Heart right ventricle (tissue), 16 donors: ENCODE data around the gene NOX1. TPM values are rescaled to one million over a fixed set of nuclear protein-coding genes. Genes with fewer than 3 reads are reported as not detected.

Experiments used
- ATAC-seq, 8 donors: fragments of 200-7000 bp; cut with Tn5 transposase; one replicate each; pipeline ENCODE4 v1.9.1; 2020; ENCODE audit warnings: mild to moderate bottlenecking in 8 of 8, moderate library complexity in 8 of 8, moderate number of reproducible peaks in 1 of 8
- DNase-seq, 2 donors: peaks; one replicate each; pipeline ENCODE4 v3.0.0-alpha.2; 2020
- H3K27ac ChIP-seq, 10 donors: fragments of 200-600 bp; sonication (generic) in 2 of 10; one replicate each; pipeline versions ENCODE4 v1.5.0 to v1.8.0; 2020 to 2022; ENCODE audit warnings: mild to moderate bottlenecking in 3 of 10
- H3K27me3 ChIP-seq, 7 donors: fragments of 200-600 bp; one replicate each; pipeline ENCODE4 v1.8.0; 2021 to 2022; ENCODE audit warnings: mild to moderate bottlenecking in 2 of 7
- H3K36me3 ChIP-seq, 9 donors: fragments of 200-600 bp; sonication (generic) in 1 of 9; one replicate each; pipeline versions ENCODE4 v1.5.0 to v1.8.0; 2020 to 2022; ENCODE audit warnings: mild to moderate bottlenecking in 2 of 9
- H3K4me1 ChIP-seq, 9 donors: fragments of 200-600 bp; sonication (generic) in 1 of 9; one replicate each; pipeline versions ENCODE4 v1.5.0 to v1.8.0; 2020 to 2022; ENCODE audit warnings: mild to moderate bottlenecking in 4 of 9
- H3K4me3 ChIP-seq, 10 donors: fragments of 200-600 bp; sonication (generic) in 2 of 10; one replicate each; pipeline versions ENCODE4 v1.5.0 to v1.8.0; 2020 to 2022; ENCODE audit warnings: mild to moderate bottlenecking in 7 of 10, moderate library complexity in 2 of 10
- H3K9me3 ChIP-seq, 11 donors: fragments of 200-600 bp in 10 of 11; sonication (generic) in 2 of 11; one replicate each; pipeline versions ENCODE4 v1.5.0 to v1.8.0; 2013 to 2022; ENCODE audit warnings: mild to moderate bottlenecking in 2 of 11, control low read depth in 1 of 11, moderate library complexity in 1 of 11
- WGBS, 2 donors: extraction: QIAGEN DNeasy Blood & Tissue Kit; methylation state at CpG; one replicate each; pipeline ENCODE4 v1.1.7; 2013; ENCODE audit warnings: inconsistent platforms in 1 of 2; 5-methylcytosine and 5-hydroxymethylcytosine counted together
- intact Hi-C, 10 donors: fragments of 100-400 bp; cut with DNase I; formaldehyde crosslinking; loops; one replicate each; pipeline versions ENCODE4 v1.11.1 to v1.14.2; 2022
- polyA plus RNA-seq, 2 donors: library from polyadenylated mRNA; stranded (reverse); fragments of 200-250 nt; gene quantifications; one replicate each; pipeline ENCODE4 v1.2.3, GENCODE V29; 2013
- total RNA-seq, 10 donors: library from RNA; stranded (reverse); fragmentation: NEBNext Ultra II Directional in 3 of 10; extraction: Animal tissue kit (Norgen Biotek cat#: 25700) in 3 of 10; gene quantifications; one replicate each; pipeline versions ENCODE4 v1.2.1 to v1.2.4, GENCODE V29; 2021 to 2023
- TF ChIP-seq, protein P1 (sequence below), 9 donors: fragments of 200-600 bp; sonication (generic) in 2 of 9; IDR thresholded peaks; one replicate each; pipeline versions ENCODE4 v1.5.0 to v1.8.0; 2021 to 2022; ENCODE audit warnings: antibody characterized with exemption in 9 of 9, mild to moderate bottlenecking in 5 of 9, moderate library complexity in 1 of 9
- donor health status: Arrhythmogenic right ventricular cardiomyopathy.
- donor health status: ischemic (EF 13 %, LVEDD 7.1; RV severe dilation, severe dysfunction).
- donor health status: healthy with polysubstance abuse.
- donor health status: DM: no; HTN: yes; CAD: no.
- donor health status: DM: no; HTN: no; CAD: no.
- donor health status: ischemic (EF 25% LVEDD 6.9; RV normal size, moderate dysfunction).
- donor health status: ischemic (EF 25% LVEDD 5.7; RV mildly dilated, moderate dysfunction).
- donor health status: healthy.
- donor health status: DM: yes; HTN: yes; CAD: no.
- donor health status: Ischemic cardiomyopathy.
- donor health status: ischemic (EF 35%, LVEDD 5.7; RV mildly dilated, moderate dysfunction).
- donor health status: nonischemic (EF 11% LVEDD 7.7; RV severe dilation, severe dysfunction).
- donor health status: DM: yes; HTN: yes; CAD: no.
- donor health status: PGD.
- donor health status: ischemic (EF 29% LVEDD 5.4; RV normal size, mild dysfunction).
- donor health status: nonischemic (EF 23%, LVEDD 6.1; RV moderate dilation, normal function).

NOX1 gene
- total and polyA plus RNA-seq, 12 donors = not detected

DNA sequence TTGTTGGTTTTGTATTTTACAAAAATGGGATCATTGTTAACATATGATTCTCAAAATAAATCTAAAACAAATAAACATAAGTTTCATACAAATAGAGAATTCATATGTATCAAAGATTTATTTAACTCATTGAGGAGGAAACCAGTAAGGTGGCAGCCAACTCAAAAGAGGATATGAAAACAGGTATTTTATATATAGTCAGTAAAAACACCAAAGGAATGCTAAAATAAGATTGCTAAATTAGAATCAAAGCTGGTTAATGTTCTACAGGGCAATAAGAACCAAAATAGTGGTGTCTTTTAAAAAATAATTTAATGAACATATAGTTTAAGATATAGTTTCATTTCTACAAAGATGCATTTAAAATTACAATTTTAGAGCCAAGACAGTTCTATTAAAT, 31.5 kb upstream of the NOX1 start:
- H3K4me1 ChIP-seq = no peaks in the 10 kb centered on the region

DNA sequence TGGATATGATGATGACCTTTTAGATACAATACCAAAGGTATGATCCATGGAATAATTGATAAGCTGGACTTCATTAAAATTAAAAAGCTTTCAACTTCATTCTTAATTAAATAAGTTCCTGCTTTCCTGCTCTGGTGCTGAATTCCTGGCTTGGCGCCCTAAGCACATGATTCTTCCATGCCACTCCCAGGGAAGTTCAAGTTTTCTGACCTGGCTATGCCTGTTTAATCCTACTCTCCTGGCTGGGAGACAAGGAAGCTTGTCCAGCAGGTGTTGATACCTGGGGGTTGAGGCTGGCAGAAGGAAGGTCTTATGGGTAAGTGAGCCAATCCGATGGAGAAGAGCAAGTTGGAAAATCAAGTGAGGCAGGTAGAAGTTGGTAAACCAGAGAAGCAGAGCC, 30.3 kb upstream of the NOX1 start:
- Histone ChIP-seq H3K36me3 (no peaks in the 10 kb centered on the region), H3K4me1 (no peaks in the 10 kb centered on the region), H3K9me3 (peaks cover 0 to 10% (median 0%) of the 10 kb centered on the region in 11 donors), H3K27ac (no peak overlapping the region), H3K4me3 (no peak overlapping the region), H3K27me3 (no peaks in the 10 kb centered on the region)
- ATAC-seq (no peak), DNase-seq (no peak)
- WGBS, 2 donors = 43 to 94% methylated on average over 2 of the region's 2 CpGs
- TF ChIP-seq, protein P1, sequence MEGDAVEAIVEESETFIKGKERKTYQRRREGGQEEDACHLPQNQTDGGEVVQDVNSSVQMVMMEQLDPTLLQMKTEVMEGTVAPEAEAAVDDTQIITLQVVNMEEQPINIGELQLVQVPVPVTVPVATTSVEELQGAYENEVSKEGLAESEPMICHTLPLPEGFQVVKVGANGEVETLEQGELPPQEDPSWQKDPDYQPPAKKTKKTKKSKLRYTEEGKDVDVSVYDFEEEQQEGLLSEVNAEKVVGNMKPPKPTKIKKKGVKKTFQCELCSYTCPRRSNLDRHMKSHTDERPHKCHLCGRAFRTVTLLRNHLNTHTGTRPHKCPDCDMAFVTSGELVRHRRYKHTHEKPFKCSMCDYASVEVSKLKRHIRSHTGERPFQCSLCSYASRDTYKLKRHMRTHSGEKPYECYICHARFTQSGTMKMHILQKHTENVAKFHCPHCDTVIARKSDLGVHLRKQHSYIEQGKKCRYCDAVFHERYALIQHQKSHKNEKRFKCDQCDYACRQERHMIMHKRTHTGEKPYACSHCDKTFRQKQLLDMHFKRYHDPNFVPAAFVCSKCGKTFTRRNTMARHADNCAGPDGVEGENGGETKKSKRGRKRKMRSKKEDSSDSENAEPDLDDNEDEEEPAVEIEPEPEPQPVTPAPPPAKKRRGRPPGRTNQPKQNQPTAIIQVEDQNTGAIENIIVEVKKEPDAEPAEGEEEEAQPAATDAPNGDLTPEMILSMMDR (IDR thresholded peaks at IDR 0.05) = no peak
- intact Hi-C loops = no loop called here

More for the DNA sequence above, 31.5 kb upstream of the NOX1 start:
- Histone ChIP-seq H3K9me3 (peaks cover 0 to 10% (median 0%) of the 10 kb centered on the region in 11 donors), H3K4me3 (no peak overlapping the region), H3K27me3 (peaks cover 0 to 5% (median 0%) of the 10 kb centered on the region in 7 donors), H3K36me3 (no peaks in the 10 kb centered on the region), H3K27ac (no peak overlapping the region)
- ATAC-seq (no peak), DNase-seq (no peak)
- TF ChIP-seq, protein P1 (IDR thresholded peaks at IDR 0.05) = no peak
- intact Hi-C loops = no loop called here

DNA sequence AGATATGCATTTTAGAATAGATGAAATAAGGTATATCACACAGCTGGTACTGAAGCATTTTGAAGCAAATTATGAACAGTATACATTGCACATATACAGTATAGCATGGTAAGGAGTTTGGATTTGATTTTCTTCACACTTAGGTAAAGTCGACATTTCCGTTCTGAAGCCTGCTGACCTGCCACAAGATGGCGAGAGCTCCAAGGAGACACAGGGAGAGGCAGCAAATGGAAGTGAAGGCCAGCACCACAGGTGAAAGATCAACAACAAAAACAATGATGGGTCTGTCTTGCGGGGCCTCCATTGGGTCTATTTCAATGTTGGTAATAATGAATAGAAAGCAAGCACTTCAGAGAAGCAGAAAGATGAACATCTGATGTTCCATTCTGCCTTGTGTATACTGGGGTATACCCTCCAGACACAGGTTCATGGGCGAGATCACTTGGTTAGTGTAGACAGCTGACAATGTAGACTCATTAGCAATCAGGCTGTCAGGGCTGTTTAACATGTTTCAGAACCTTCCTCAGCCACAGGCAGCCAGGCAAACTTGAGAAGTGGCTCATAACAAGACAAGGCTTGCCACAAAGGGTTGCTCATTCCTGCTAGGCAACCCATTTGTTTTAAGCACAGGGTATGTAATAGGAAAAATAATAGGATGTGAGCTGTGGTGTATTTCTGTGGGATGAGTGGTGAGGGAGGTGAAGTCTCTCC, 21.4 kb upstream of the NOX1 start:
- Histone ChIP-seq H3K9me3 (no peaks in the 10 kb centered on the region), H3K4me3 (no peak overlapping the region), H3K4me1 (no peaks in the 10 kb centered on the region), H3K27me3 (peaks cover 0 to 14% (median 0%) of the 10 kb centered on the region in 7 donors), H3K36me3 (no peaks in the 10 kb centered on the region), H3K27ac (no peak overlapping the region)
- ATAC-seq (peak in 1 of 8 donors; percentile 25), DNase-seq (peak in 1 of 2 donors; percentile 2)
- intact Hi-C loops = loop anchor here in 4 of 10 donors (5.0 to 10.0 kb wide), 3 partner anchors 309 to 392 kb away; no protein-coding TSS in a partner anchor
- 33 to 36% methylated on average over 5 of the region's 5 CpGs for WGBS, 2 donors
- TF ChIP-seq, protein P1 (IDR thresholded peaks at IDR 0.05) = peak in 8 of 9 donors; percentile 14 to 40 (median 28)

DNA sequence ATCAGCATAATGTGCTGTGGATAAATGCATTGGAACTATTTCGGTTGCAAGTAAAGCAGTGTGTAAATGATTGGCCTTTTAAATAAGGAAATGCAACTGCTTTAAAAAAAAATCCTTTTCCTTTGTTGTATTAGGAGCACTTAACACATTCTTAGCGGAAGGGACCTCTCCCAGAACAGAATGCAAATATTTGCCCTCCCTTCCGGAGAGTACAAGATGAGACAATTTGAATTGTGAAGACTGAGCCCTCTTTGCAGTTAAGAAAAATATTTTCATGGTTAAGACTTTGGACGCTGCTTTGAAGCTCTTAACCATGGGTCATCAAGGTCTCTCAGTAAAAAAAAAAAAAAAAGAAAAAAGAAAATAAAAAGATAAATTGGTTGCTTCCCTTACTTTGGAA, 9.5 kb upstream of the NOX1 start:
- ATAC-seq (no peak), DNase-seq (no peak)
- H3K27me3 ChIP-seq = peaks cover 0 to 28% (median 0%) of the 10 kb centered on the region in 7 donors
- no peak overlapping the region for H3K4me3 ChIP-seq
- no peaks in the 10 kb centered on the region for H3K36me3 ChIP-seq
- no peaks in the 10 kb centered on the region for H3K4me1 ChIP-seq
- intact Hi-C loops = no loop called here
- H3K9me3 ChIP-seq = no peaks in the 10 kb centered on the region
- WGBS, 2 donors = 32% methylated on average over 4 of the region's 4 CpGs
- TF ChIP-seq, protein P1 (IDR thresholded peaks at IDR 0.05) = no peak
- no peak overlapping the region for H3K27ac ChIP-seq
